Neural progenitor cell (in vitro differentiated cells): ENCODE data around the gene CFAP410.

Source experiments
- CTCF ChIP-seq: fragments of 200-600 bp; sonication (generic); IDR thresholded peaks from 2 replicates; pipeline ENCODE4 v1.5.1; 2017; ENCODE audit warnings: antibody characterized with exemption, mild to moderate bottlenecking
- EZH2 ChIP-seq: fragments of 200-600 bp; sonication (generic); IDR thresholded peaks from 2 replicates; pipeline ENCODE4 v1.6.1; 2017; ENCODE audit warnings: antibody characterized with exemption, mild to moderate bottlenecking, moderate library complexity
- EZH2phosphoT487 ChIP-seq: fragments of 200-600 bp; sonication (generic); IDR thresholded peaks from 2 replicates; pipeline ENCODE4 v1.6.1; 2017; ENCODE audit warnings: antibody characterized with exemption

- TF ChIP-seq CTCF = no peak
- no peak for TF ChIP-seq EZH2
- TF ChIP-seq EZH2phosphoT487 = no peak
These were observed 32.1 kb downstream of the CFAP410 start for GRCh38 chr21:44306936-44307704.
